Measurements from ENCODE around the gene FAM163B. TPM values are rescaled to one million over a fixed set of nuclear protein-coding genes. Genes with fewer than 3 reads are reported as not detected.

Gene FAM163B
- total RNA-seq, 1 experiment from 2014 or later: not detected

DNA sequence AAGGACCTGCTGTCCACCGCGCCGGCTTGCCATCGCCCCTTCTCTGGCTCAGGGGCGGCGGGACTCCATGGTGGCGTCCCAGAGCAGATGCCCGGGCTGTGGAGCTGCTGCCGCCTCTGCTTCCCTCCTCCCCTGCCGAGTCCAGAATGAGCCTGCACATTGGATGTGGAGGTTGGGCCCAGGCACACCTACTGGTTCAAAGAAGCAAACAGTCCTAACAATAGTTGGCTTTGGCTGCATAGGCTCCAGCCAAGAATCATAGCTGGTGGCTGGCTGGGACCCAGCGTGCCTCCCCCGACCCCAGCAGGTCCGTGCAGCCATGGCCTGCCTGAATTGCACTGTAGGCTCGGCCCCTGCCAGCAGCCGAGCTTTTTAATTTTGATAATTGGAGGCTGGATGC is 48.9 kb downstream of the FAM163B start:
- H3K27me3 ChIP-seq (replicated peaks; ENCODE audit: control insufficient read depth, insufficient read depth, low read length): no peaks in the 10 kb centered on the region
- Mint-ChIP-seq H3K4me1 (ENCODE audit: low read depth, unreplicated experiment) (peaks cover 19% of the 10 kb centered on the region), H3K27ac (ENCODE audit: unreplicated experiment) (no peak overlapping the region)

GRCh38 chr9:133558191-133559126 is 50.7 kb downstream of the FAM163B start:
- no peak overlapping the region for H3K4me3 Mint-ChIP-seq (ENCODE audit: unreplicated experiment)
- Histone ChIP-seq H3K9me3 (no peaks in the 10 kb centered on the region), H3K27me3 (replicated peaks; ENCODE audit: control insufficient read depth, insufficient read depth, low read length) (no peaks in the 10 kb centered on the region), H3K4me3 (ENCODE audit: low read depth, low read length) (no peak overlapping the region), H3K36me3 (ENCODE audit: control insufficient read depth, insufficient read depth, low read length) (no peaks in the 10 kb centered on the region), H3K4me1 (peaks cover 5% of the 10 kb centered on the region; the same call in 1 of the 2 replicates)
- DNase-seq: no peak
- POLR2A ChIA-PET: no interaction called here
- H3K9me3 Mint-ChIP-seq (ENCODE audit: unreplicated experiment): no peaks in the 10 kb centered on the region
- H3K4me1 Mint-ChIP-seq (ENCODE audit: low read depth, unreplicated experiment): peaks cover 15% of the 10 kb centered on the region
- H3K27me3 Mint-ChIP-seq (ENCODE audit: insufficient read depth, unreplicated experiment): peaks cover 2% of the 10 kb centered on the region
- intact Hi-C loops (cut with micrococcal nuclease; ENCODE audit: unreplicated experiment): no loop called here
- no peak for TF ChIP-seq CTCF (IDR thresholded peaks at IDR 0.05; ENCODE audit: insufficient read depth in 1 of 2, low read depth in 1 of 2, low read length in 1 of 2, severe bottlenecking in 1 of 2, unreplicated experiment in 1 of 2)
- no TSS peak for BruUV-seq (replicated peaks)
- H3K27ac Mint-ChIP-seq (ENCODE audit: unreplicated experiment): peak overlapping the region; percentile 21
- CTCF ChIA-PET: no interaction called here
- H3K36me3 Mint-ChIP-seq (ENCODE audit: insufficient read depth, unreplicated experiment): no peaks in the 10 kb centered on the region

More for the DNA sequence above, 48.9 kb downstream of the FAM163B start:
- intact Hi-C loops (cut with micrococcal nuclease; ENCODE audit: unreplicated experiment): no loop called here
- ChIA-PET POLR2A (no interaction called here), CTCF (no interaction called here)
- H3K27me3 Mint-ChIP-seq (ENCODE audit: insufficient read depth, unreplicated experiment): peaks cover 5% of the 10 kb centered on the region
- Histone ChIP-seq H3K36me3 (ENCODE audit: control insufficient read depth, insufficient read depth, low read length) (no peaks in the 10 kb centered on the region), H3K9me3 (no peaks in the 10 kb centered on the region), H3K4me1 (peaks cover 6% of the 10 kb centered on the region; the same call in 1 of the 2 replicates), H3K4me3 (ENCODE audit: low read depth, low read length) (no peak overlapping the region)
- H3K9me3 Mint-ChIP-seq (ENCODE audit: unreplicated experiment): no peaks in the 10 kb centered on the region
- no TSS peak for BruUV-seq (replicated peaks)
- no peak overlapping the region for H3K4me3 Mint-ChIP-seq (ENCODE audit: unreplicated experiment)
- no peak for TF ChIP-seq CTCF (IDR thresholded peaks at IDR 0.05; ENCODE audit: insufficient read depth in 1 of 2, low read depth in 1 of 2, low read length in 1 of 2, severe bottlenecking in 1 of 2, unreplicated experiment in 1 of 2)
- DNase-seq: no peak
- H3K36me3 Mint-ChIP-seq (ENCODE audit: insufficient read depth, unreplicated experiment): no peaks in the 10 kb centered on the region

DNA sequence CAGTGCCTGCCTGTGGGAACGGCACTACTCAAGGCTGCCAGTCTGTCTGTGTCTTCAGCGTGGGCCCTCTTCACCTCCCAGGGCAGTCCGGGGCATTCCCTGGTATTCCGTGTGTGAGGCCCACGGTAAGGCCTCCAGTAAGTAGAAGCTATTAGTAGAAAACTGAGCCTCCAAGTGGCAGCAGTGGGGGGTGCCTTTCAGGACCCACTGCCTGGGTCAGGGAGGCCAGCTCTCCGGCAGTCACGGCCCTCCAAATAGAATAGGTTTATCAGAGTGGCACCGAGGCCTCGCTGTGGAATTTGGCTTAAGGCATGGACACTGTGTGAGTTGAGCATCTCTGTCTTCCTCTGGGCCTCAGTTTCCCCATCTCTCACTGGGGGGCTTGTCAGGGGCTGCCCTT is 51.6 kb downstream of the FAM163B start:
- no peaks in the 10 kb centered on the region for H3K4me1 ChIP-seq
- no peak for DNase-seq
- ChIA-PET POLR2A (no interaction called here), CTCF (no interaction called here)
- no peaks in the 10 kb centered on the region for H3K36me3 Mint-ChIP-seq (ENCODE audit: insufficient read depth, unreplicated experiment)
- no peaks in the 10 kb centered on the region for H3K9me3 ChIP-seq
- no peaks in the 10 kb centered on the region for H3K36me3 ChIP-seq (ENCODE audit: control insufficient read depth, insufficient read depth, low read length)
- H3K9me3 Mint-ChIP-seq (ENCODE audit: unreplicated experiment): no peaks in the 10 kb centered on the region
- intact Hi-C loops (cut with micrococcal nuclease; ENCODE audit: unreplicated experiment): no loop called here
- H3K27me3 Mint-ChIP-seq (ENCODE audit: insufficient read depth, unreplicated experiment): no peaks in the 10 kb centered on the region
- BruUV-seq (replicated peaks): no TSS peak
- H3K27me3 ChIP-seq (replicated peaks; ENCODE audit: control insufficient read depth, insufficient read depth, low read length): no peaks in the 10 kb centered on the region
- no peak for TF ChIP-seq CTCF (IDR thresholded peaks at IDR 0.05; ENCODE audit: insufficient read depth in 1 of 2, low read depth in 1 of 2, low read length in 1 of 2, severe bottlenecking in 1 of 2, unreplicated experiment in 1 of 2)
- no peak overlapping the region for H3K4me3 ChIP-seq (ENCODE audit: low read depth, low read length)
- peak overlapping the region; percentile 21 for H3K27ac Mint-ChIP-seq (ENCODE audit: unreplicated experiment)
- no peak overlapping the region for H3K4me3 Mint-ChIP-seq (ENCODE audit: unreplicated experiment)
- peaks cover 12% of the 10 kb centered on the region for H3K4me1 Mint-ChIP-seq (ENCODE audit: low read depth, unreplicated experiment)
